Uterus (tissue), 4 donors: ENCODE measurements around the gene ATP5ME. TPM values are rescaled to one million over a fixed set of nuclear protein-coding genes. Genes with fewer than 3 reads are reported as not detected.

Experiments
- DNase-seq, 2 donors: peaks; one replicate each; pipeline ENCODE4 v3.0.0-alpha.2; 2019 to 2020
- H3K27ac ChIP-seq, 2 donors: fragments of 200-600 bp; sonication (generic); 1 replicate in 1 of 2; 2 replicates in 1 of 2; pipeline ENCODE4 v1.5.1; 2016 to 2018
- H3K27me3 ChIP-seq, 2 donors: fragments of 200-600 bp; sonication (generic); one replicate each; pipeline ENCODE4 v1.5.1; 2018 to 2019; ENCODE audit warnings: control low read depth in 1 of 2
- H3K36me3 ChIP-seq, 2 donors: fragments of 200-600 bp; sonication (generic); one replicate each; pipeline ENCODE4 v1.5.1; 2019; ENCODE audit warnings: control low read depth in 1 of 2
- H3K4me1 ChIP-seq, 2 donors: fragments of 200-600 bp; sonication (generic); one replicate each; pipeline ENCODE4 v1.5.1; 2018 to 2019; ENCODE audit warnings: control low read depth in 1 of 2
- H3K4me3 ChIP-seq, 2 donors: fragments of 200-600 bp; sonication (generic); 1 replicate in 1 of 2; 2 replicates in 1 of 2; pipeline ENCODE4 v1.5.1; 2018 to 2019; ENCODE audit warnings: mild to moderate bottlenecking in 1 of 2
- H3K9me3 ChIP-seq, 2 donors: fragments of 200-600 bp; sonication (generic); one replicate each; pipeline ENCODE4 v1.5.1; 2019; ENCODE audit warnings: control low read depth in 1 of 2
- CTCF ChIP-seq, 4 experiments: fragments of 200-600 bp in 2 of 4; fragments of 450-650 bp in 2 of 4; sonication (generic) in 2 of 4; IDR thresholded peaks; one replicate each; pipeline ENCODE4 v1.5.1; 2016 to 2019; ENCODE audit warnings: antibody characterized with exemption in 4 of 4, mild to moderate bottlenecking in 2 of 4, moderate library complexity in 1 of 4
- POLR2A ChIP-seq, 2 donors: fragments of 450-650 bp; IDR thresholded peaks; one replicate each; pipeline ENCODE4 v1.6.1; 2016; ENCODE audit warnings: antibody characterized with exemption in 2 of 2, mild to moderate bottlenecking in 1 of 2, moderate library complexity in 1 of 2
- intact Hi-C: fragments of 100-400 bp; cut with DNase I; formaldehyde crosslinking; loops from one replicate; pipeline ENCODE4 v1.15.1; 2023; ENCODE audit warnings: low total_unique reads
- total RNA-seq, 4 donors: library from RNA; depleted of rRNA in 3 of 4; stranded (reverse); fragments of >200 nt in 3 of 4; gene quantifications; one replicate each; pipeline versions ENCODE4 v1.1.0 to v1.2.4, GENCODE V29; 2014 to 2023
- donor health status: DM: yes; HTN: yes; CAD: no.

Gene ATP5ME
- total RNA-seq, 4 donors from 2014 or later, result 24.1 to 168 (median 64.2) TPM

DNA sequence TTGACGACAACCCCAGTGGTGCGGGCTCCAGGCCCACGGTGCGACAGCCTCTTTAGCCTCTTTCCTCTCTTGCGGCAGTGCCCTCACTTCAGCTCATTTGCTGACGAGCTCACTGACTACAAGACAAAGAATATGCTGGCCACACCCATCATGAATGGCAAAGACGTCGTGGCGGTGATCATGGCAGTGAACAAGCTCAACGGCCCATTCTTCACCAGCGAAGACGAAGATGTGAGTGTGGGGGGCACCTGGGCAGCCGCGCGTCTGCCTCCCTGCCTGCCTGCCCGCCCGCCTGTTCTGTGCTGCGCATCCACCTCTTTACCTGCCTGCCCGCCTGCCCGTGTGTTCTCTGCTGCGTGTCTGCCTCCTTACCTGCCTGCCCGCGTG, 39.5 kb downstream of the ATP5ME start:
- no peaks in the 10 kb centered on the region for H3K9me3 ChIP-seq
- no peak for TF ChIP-seq CTCF (IDR thresholded peaks at IDR 0.05)
- no peak for TF ChIP-seq POLR2A (IDR thresholded peaks at IDR 0.05)
- intact Hi-C loops, result no loop called here
- H3K36me3 ChIP-seq, result no peaks in the 10 kb centered on the region
- H3K27me3 ChIP-seq, result no peaks in the 10 kb centered on the region
- H3K4me3 ChIP-seq, result no peak overlapping the region
- H3K27ac ChIP-seq, result no peak overlapping the region
- no peak for DNase-seq
- no peaks in the 10 kb centered on the region for H3K4me1 ChIP-seq

DNA sequence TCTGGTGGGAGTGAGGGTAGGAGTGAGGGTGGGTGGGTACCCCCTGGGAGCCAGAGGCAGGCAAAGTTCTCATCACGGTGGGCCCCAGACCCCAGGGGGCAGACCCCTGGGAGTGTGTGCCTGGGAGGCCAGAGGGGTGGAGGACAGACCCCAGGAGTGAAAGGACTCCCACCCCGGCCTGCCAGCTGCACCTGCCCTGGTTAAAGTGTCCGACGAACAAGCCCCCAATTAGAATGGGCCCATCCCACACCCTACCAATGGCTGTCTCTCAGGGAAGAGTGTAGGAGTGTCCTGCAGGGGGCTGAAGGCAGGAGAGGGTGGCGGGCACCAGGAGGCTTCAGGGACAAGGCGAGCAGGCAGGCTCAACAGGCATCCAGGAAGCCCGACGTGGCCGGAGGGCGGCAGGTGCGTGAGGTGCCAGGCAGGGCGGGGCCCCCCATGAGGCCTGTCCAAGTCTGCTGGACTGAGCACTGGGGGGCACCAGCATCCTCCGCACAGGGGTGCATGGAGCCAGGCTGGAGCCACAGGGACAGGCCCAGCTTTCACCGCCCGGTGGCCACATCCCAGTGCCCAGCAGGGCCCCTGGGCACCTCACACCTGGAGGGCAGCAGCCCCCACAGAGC, 40.0 kb downstream of the ATP5ME start:
- no peak for DNase-seq
- no peak for TF ChIP-seq CTCF (IDR thresholded peaks at IDR 0.05)
- TF ChIP-seq POLR2A (IDR thresholded peaks at IDR 0.05), result no peak
- intact Hi-C loops, result no loop called here

DNA sequence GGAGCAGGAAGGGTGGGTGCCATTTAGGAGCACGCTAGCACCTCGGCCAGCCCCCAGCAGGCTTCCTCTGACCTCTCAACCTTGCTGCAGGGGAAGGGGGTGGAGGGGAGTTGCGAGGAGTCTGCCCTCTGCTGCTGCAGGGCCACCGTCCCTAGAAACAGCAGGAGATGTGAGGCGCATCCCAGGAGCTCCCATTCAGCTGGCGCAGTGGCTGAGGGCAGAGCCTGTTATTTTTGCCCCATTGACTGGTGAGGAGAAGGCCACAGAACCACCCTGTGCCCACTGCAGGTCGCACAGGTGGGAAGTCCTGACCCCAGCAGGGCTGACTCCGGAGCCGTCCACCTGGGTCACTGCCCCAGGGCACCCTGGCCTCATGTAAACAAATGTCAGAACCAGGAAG, 40.7 kb downstream of the ATP5ME start:
- Histone ChIP-seq H3K27me3 (no peaks in the 10 kb centered on the region), H3K27ac (no peak overlapping the region), H3K4me1 (no peaks in the 10 kb centered on the region), H3K36me3 (no peaks in the 10 kb centered on the region), H3K4me3 (no peak overlapping the region), H3K9me3 (no peaks in the 10 kb centered on the region)
- intact Hi-C loops, result no loop called here
- TF ChIP-seq POLR2A (IDR thresholded peaks at IDR 0.05) (no peak), CTCF (IDR thresholded peaks at IDR 0.05) (no peak)
- no peak for DNase-seq

More for the DNA sequence above, 40.0 kb downstream of the ATP5ME start:
- H3K36me3 ChIP-seq, result no peaks in the 10 kb centered on the region
- H3K27me3 ChIP-seq, result no peaks in the 10 kb centered on the region
- H3K4me1 ChIP-seq, result no peaks in the 10 kb centered on the region
- no peak overlapping the region for H3K27ac ChIP-seq
- no peak overlapping the region for H3K4me3 ChIP-seq
- no peaks in the 10 kb centered on the region for H3K9me3 ChIP-seq

DNA sequence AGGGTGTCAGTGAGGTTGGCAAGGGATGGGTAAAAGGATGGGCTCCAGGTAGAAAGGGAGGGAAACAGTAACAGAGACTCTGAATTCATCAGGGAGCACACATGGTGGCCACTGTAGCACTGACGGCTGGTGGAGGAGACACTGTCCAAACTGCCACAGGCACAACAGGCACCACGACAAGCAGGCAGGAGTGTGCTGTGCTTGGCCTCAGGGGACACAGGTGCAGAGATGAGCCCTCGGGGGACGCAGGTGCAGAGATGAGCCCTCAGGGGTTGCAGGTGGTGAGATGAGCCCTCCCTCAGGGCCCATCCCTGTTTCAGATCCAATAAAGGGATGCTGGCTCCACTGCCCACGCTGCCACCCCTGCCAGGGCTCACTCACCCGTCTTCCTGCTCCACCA, 41.1 kb downstream of the ATP5ME start:
- H3K36me3 ChIP-seq, result no peaks in the 10 kb centered on the region
- no peak overlapping the region for H3K27ac ChIP-seq
- H3K4me1 ChIP-seq, result no peaks in the 10 kb centered on the region
- H3K27me3 ChIP-seq, result no peaks in the 10 kb centered on the region
- no peak overlapping the region for H3K4me3 ChIP-seq
- TF ChIP-seq CTCF (IDR thresholded peaks at IDR 0.05), result no peak
- TF ChIP-seq POLR2A (IDR thresholded peaks at IDR 0.05), result no peak
- intact Hi-C loops, result no loop called here
- no peak for DNase-seq
- H3K9me3 ChIP-seq, result no peaks in the 10 kb centered on the region

DNA sequence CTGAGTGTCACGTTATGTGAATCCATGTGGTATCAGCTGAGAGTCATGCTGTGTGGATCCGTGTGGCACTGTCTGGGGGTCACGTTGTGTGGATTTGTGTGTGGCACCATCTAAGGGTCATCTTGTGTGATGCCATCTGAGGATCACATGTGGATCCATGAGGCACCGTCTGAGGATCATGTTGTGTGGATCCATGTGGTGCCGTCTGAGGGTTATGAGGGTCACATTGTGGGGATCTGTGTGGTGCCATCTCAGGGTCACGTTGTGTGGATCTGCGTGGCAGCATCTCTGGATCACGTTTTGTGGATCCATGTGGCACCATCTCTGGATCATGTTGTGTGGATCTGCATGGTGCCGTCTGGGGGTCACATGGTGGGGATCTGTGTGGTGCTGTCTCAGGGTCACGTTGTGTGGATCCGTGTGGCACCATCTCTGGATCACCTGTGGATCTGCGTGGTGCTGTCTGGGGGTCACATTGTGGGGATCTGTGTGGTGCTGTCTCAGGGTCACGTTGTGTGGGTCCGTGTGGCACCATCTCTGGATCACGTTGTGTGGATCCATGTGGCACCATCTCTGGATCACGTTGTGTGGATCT, 41.8 kb downstream of the ATP5ME start:
- Histone ChIP-seq H3K36me3 (no peaks in the 10 kb centered on the region), H3K4me3 (no peak overlapping the region), H3K27ac (no peak overlapping the region), H3K4me1 (no peaks in the 10 kb centered on the region), H3K9me3 (no peaks in the 10 kb centered on the region), H3K27me3 (no peaks in the 10 kb centered on the region)
- intact Hi-C loops, result no loop called here
- TF ChIP-seq CTCF (IDR thresholded peaks at IDR 0.05) (no peak), POLR2A (IDR thresholded peaks at IDR 0.05) (no peak)
- no peak for DNase-seq
